Caco-2 (cell line): ENCODE results near the gene HIVEP3. TPM values are rescaled to one million over a fixed set of nuclear protein-coding genes. Genes with fewer than 3 reads are reported as not detected.

Source experiments
- BruUV-seq: library from RNA; stranded (reverse); fragments of 400-500 nt; replicated peaks from 2 replicates; lab custom pipeline; 2021; lab: Mats Ljungman, UMichigan
- CTCF ChIA-PET: fragments of 300-600 bp; sonication (Branson Sonifier 250); formaldehyde crosslinking; loops from one replicate; lab custom pipeline; 2022; ENCODE audit warnings: antibody characterized with exemption; lab: Charles Lee
- POLR2A ChIA-PET: fragments of 300-600 bp; sonication (Branson Sonifier 250); formaldehyde crosslinking; loops from one replicate; lab custom pipeline; 2022; ENCODE audit warnings: antibody characterized with exemption; lab: Charles Lee
- DNase-seq, 2 experiments: peaks; one replicate each; pipeline versions ENCODE4 v3.0.0 to v3.0.0-alpha.2; 2020 to 2022
- H3K27me3 ChIP-seq: replicated peaks from 2 replicates; pipeline ENCODE4 v1.6.0; 2011; ENCODE audit warnings: low read length; ENCODE audit not compliant: control insufficient read depth, insufficient read depth
- H3K36me3 ChIP-seq: 2 replicates; pipeline ENCODE4 v1.5.1; 2011; ENCODE audit warnings: low read length; ENCODE audit not compliant: control insufficient read depth, insufficient read depth
- H3K4me1 ChIP-seq: fragments of 250-450 bp; sonication (Bioruptor Pico); 2 replicates; pipeline ENCODE4 v1.5.1; 2020; ENCODE audit warnings: mild to moderate bottlenecking
- H3K4me3 ChIP-seq: 2 replicates; pipeline ENCODE4 v1.5.1; 2011; ENCODE audit warnings: low read depth, mild to moderate bottlenecking, control low read depth, low read length
- H3K9me3 ChIP-seq: fragments of 250-450 bp; sonication (Bioruptor Pico); 2 replicates; pipeline ENCODE4 v1.5.1; 2020; ENCODE audit warnings: mild to moderate bottlenecking, moderate library complexity
- H3K27ac Mint-ChIP-seq: one replicate; pipeline ENCODE4 v1.8.0; 2022; ENCODE audit warnings: mixed read lengths; ENCODE audit not compliant: unreplicated experiment
- H3K27me3 Mint-ChIP-seq: one replicate; pipeline ENCODE4 v1.8.0; 2022; ENCODE audit warnings: mixed read lengths; ENCODE audit not compliant: insufficient read depth, unreplicated experiment
- H3K36me3 Mint-ChIP-seq: one replicate; pipeline ENCODE4 v1.8.0; 2022; ENCODE audit warnings: mild to moderate bottlenecking, mixed read lengths; ENCODE audit not compliant: insufficient read depth, unreplicated experiment
- H3K4me1 Mint-ChIP-seq: one replicate; pipeline ENCODE4 v1.8.0; 2022; ENCODE audit warnings: low read depth, mixed read lengths; ENCODE audit not compliant: unreplicated experiment
- H3K4me3 Mint-ChIP-seq: one replicate; pipeline ENCODE4 v1.8.0; 2022; ENCODE audit warnings: mild to moderate bottlenecking, moderate library complexity, mixed read lengths; ENCODE audit not compliant: unreplicated experiment
- H3K9me3 Mint-ChIP-seq: one replicate; pipeline ENCODE4 v1.8.0; 2022; ENCODE audit warnings: mixed read lengths; ENCODE audit not compliant: unreplicated experiment
- intact Hi-C: fragments of 100-400 bp; cut with micrococcal nuclease; formaldehyde crosslinking; loops from one replicate; pipeline ENCODE4 v1.10.0; 2022; ENCODE audit not compliant: unreplicated experiment
- total RNA-seq: library from RNA; stranded (reverse); gene quantifications from 2 replicates; pipeline ENCODE4 v1.2.3, GENCODE V29; 2022
- TF ChIP-seq, protein P1 (sequence below), 2 experiments: fragments of 200-600 bp in 1 of 2; IDR thresholded peaks; 1 replicate in 1 of 2; 2 replicates in 1 of 2; pipeline versions ENCODE4 v1.5.1 to v1.8.0; 2011 to 2022; ENCODE audit warnings: antibody characterized with exemption in 1 of 2, control low read depth in 1 of 2, inconsistent platforms in 1 of 2, low read depth in 1 of 2, low read length in 1 of 2, mild to moderate bottlenecking in 1 of 2, moderate library complexity in 1 of 2; ENCODE audit not compliant: insufficient read depth in 1 of 2, severe bottlenecking in 1 of 2, unreplicated experiment in 1 of 2

The HIVEP3 gene
- total RNA-seq, 1 experiment from 2014 or later: 0.25 TPM

DNA sequence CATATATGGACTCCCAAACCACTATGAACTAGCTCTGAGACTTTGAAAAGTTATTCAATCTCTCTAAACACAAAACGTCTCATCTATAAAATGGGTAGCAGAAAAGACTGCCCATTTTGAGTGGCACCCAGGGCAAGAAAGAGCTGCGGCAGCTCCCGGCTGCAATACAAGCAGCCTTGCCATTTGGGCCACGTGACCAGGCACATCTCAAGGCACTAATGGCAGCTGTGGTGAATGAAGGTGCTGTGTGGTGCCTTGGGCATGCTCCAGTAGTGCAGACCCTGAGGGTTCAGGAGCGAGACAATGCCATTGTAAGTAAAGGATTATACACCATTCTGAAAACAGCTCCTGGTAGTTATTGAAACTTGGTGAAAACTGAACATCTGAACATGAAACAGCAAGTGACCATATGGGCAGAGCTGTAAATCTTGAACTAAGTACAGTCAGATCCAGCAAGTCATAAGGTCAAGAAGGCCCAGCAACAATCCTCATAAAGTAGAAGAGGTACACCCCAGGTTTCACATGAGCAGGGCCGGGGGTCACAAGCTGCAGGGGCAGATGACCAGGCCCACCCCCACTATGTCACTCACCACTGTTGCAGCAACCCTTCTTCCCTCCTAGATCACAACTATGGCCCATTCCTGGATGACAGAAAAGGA lies 39.4 kb upstream of the HIVEP3 start:
- BruUV-seq: no TSS peak
- POLR2A ChIA-PET: no interaction called here

GRCh38 chr1:41957568-41957967 lies 38.8 kb upstream of the HIVEP3 start:
- Mint-ChIP-seq H3K27ac (no peak overlapping the region), H3K4me1 (no peaks in the 10 kb centered on the region), H3K9me3 (no peaks in the 10 kb centered on the region), H3K36me3 (no peaks in the 10 kb centered on the region), H3K4me3 (no peak overlapping the region), H3K27me3 (no peaks in the 10 kb centered on the region)
- Histone ChIP-seq H3K4me3 (no peak overlapping the region), H3K9me3 (no peaks in the 10 kb centered on the region), H3K36me3 (no peaks in the 10 kb centered on the region), H3K27me3 (no peaks in the 10 kb centered on the region), H3K4me1 (no peaks in the 10 kb centered on the region)
- ChIA-PET CTCF (no interaction called here), POLR2A (no interaction called here)
- no peak for DNase-seq
- intact Hi-C loops: no loop called here
- TF ChIP-seq, protein P1, sequence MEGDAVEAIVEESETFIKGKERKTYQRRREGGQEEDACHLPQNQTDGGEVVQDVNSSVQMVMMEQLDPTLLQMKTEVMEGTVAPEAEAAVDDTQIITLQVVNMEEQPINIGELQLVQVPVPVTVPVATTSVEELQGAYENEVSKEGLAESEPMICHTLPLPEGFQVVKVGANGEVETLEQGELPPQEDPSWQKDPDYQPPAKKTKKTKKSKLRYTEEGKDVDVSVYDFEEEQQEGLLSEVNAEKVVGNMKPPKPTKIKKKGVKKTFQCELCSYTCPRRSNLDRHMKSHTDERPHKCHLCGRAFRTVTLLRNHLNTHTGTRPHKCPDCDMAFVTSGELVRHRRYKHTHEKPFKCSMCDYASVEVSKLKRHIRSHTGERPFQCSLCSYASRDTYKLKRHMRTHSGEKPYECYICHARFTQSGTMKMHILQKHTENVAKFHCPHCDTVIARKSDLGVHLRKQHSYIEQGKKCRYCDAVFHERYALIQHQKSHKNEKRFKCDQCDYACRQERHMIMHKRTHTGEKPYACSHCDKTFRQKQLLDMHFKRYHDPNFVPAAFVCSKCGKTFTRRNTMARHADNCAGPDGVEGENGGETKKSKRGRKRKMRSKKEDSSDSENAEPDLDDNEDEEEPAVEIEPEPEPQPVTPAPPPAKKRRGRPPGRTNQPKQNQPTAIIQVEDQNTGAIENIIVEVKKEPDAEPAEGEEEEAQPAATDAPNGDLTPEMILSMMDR (IDR thresholded peaks at IDR 0.05; ENCODE audit: insufficient read depth in 1 of 2, low read depth in 1 of 2, low read length in 1 of 2, severe bottlenecking in 1 of 2, unreplicated experiment in 1 of 2): no peak
- no TSS peak for BruUV-seq

More for the DNA sequence above, 39.4 kb upstream of the HIVEP3 start:
- H3K4me3 ChIP-seq: no peak overlapping the region
- intact Hi-C loops: no loop called here
- no peak overlapping the region for H3K4me3 Mint-ChIP-seq
- H3K4me1 Mint-ChIP-seq: no peaks in the 10 kb centered on the region
- no peaks in the 10 kb centered on the region for H3K27me3 ChIP-seq
- no peaks in the 10 kb centered on the region for H3K27me3 Mint-ChIP-seq
- CTCF ChIA-PET: no interaction called here
- H3K9me3 Mint-ChIP-seq: no peaks in the 10 kb centered on the region
- H3K9me3 ChIP-seq: no peaks in the 10 kb centered on the region
- no peaks in the 10 kb centered on the region for H3K36me3 Mint-ChIP-seq
- H3K36me3 ChIP-seq: no peaks in the 10 kb centered on the region
- no peaks in the 10 kb centered on the region for H3K4me1 ChIP-seq
- TF ChIP-seq, protein P1 (IDR thresholded peaks at IDR 0.05; ENCODE audit: insufficient read depth in 1 of 2, low read depth in 1 of 2, low read length in 1 of 2, severe bottlenecking in 1 of 2, unreplicated experiment in 1 of 2): no peak
- no peak overlapping the region for H3K27ac Mint-ChIP-seq
- DNase-seq: no peak

- no peak for DNase-seq
- POLR2A ChIA-PET: no interaction called here
- TF ChIP-seq, protein P1 (IDR thresholded peaks at IDR 0.05; ENCODE audit: insufficient read depth in 1 of 2, low read depth in 1 of 2, low read length in 1 of 2, severe bottlenecking in 1 of 2, unreplicated experiment in 1 of 2): no peak
- Mint-ChIP-seq H3K27me3 (peaks cover 4% of the 10 kb centered on the region), H3K4me1 (no peaks in the 10 kb centered on the region), H3K27ac (no peak overlapping the region), H3K9me3 (no peaks in the 10 kb centered on the region), H3K4me3 (no peak overlapping the region), H3K36me3 (no peaks in the 10 kb centered on the region)
- H3K4me3 ChIP-seq: no peak overlapping the region
- no peaks in the 10 kb centered on the region for H3K4me1 ChIP-seq
- H3K9me3 ChIP-seq: no peaks in the 10 kb centered on the region
- intact Hi-C loops: no loop called here
- no peaks in the 10 kb centered on the region for H3K27me3 ChIP-seq
- no TSS peak for BruUV-seq
- CTCF ChIA-PET: interaction anchor here (0.6 kb wide), 1 partner anchor 805 kb away, joined by 4 read pairs; no protein-coding TSS in a partner anchor
- no peaks in the 10 kb centered on the region for H3K36me3 ChIP-seq
Measured at GRCh38 chr1:41955461-41956159, 36.9 kb upstream of the HIVEP3 start.
